CD4-positive, alpha-beta T cell (primary cell): ENCODE results near the gene KLHL24. TPM values are rescaled to one million over a fixed set of nuclear protein-coding genes. Genes with fewer than 3 reads are reported as not detected.

Source experiments
- ATAC-seq: fragments of 200-7000 bp; cut with Tn5 transposase; one replicate; pipeline ENCODE4 v1.10.0; 2022; ENCODE audit warnings: mild to moderate bottlenecking; ENCODE audit not compliant: poor library complexity
- CTCF ChIA-PET: fragments of 350-600 bp; sonication (Branson Sonifier 250); formaldehyde crosslinking; loops from one replicate; lab custom pipeline; 2021; ENCODE audit warnings: antibody characterized with exemption, inconsistent platforms; lab: Charles Lee
- POLR2A ChIA-PET: fragments of 350-600 bp; sonication (Branson Sonifier 250); formaldehyde crosslinking; loops from one replicate; lab custom pipeline; 2021; ENCODE audit warnings: antibody characterized with exemption, inconsistent platforms; lab: Charles Lee
- DNase-seq, 14 experiments: peaks; one replicate each; pipeline ENCODE4 v3.0.0-alpha.2; 2013 to 2020; ENCODE audit warnings: mixed read lengths in 2 of 14
- H3K27ac ChIP-seq, 2 donors: one replicate each; pipeline versions ENCODE4 v1.5.1 to v1.7.0; 2013; ENCODE audit warnings: low read length in 2 of 2, low read depth in 1 of 2, mild to moderate bottlenecking in 1 of 2
- H3K27me3 ChIP-seq, 2 experiments: 1 replicate in 1 of 2; 2 replicates in 1 of 2; pipeline versions ENCODE4 v1.6.1 to v1.7.0; 2013; ENCODE audit warnings: low read length in 2 of 2, control low read depth in 1 of 2, mild to moderate bottlenecking in 1 of 2, moderate library complexity in 1 of 2; ENCODE audit not compliant: insufficient read depth in 2 of 2, control insufficient read depth in 1 of 2
- H3K36me3 ChIP-seq: one replicate; pipeline ENCODE4 v1.6.1; 2013; ENCODE audit warnings: low read length, control low read depth; ENCODE audit not compliant: insufficient read depth
- H3K4me1 ChIP-seq: one replicate; pipeline ENCODE4 v1.6.1; 2013; ENCODE audit warnings: low read length, control low read depth; ENCODE audit not compliant: insufficient read depth
- H3K4me3 ChIP-seq: one replicate; pipeline ENCODE4 v1.5.1; 2013; ENCODE audit warnings: mild to moderate bottlenecking, low read length, moderate library complexity
- H3K9me3 ChIP-seq, 2 experiments: 1 replicate in 1 of 2; 2 replicates in 1 of 2; pipeline versions ENCODE4 v1.6.1 to v1.7.0; 2013; ENCODE audit warnings: low read length in 2 of 2, mild to moderate bottlenecking in 2 of 2, control low read depth in 1 of 2, moderate library complexity in 1 of 2; ENCODE audit not compliant: control insufficient read depth in 1 of 2, insufficient read depth in 1 of 2
- H3K27ac Mint-ChIP-seq: one replicate; pipeline ENCODE4 v1.8.0; 2020; ENCODE audit warnings: mixed read lengths
- H3K27me3 Mint-ChIP-seq: one replicate; pipeline ENCODE4 v1.8.0; 2021; ENCODE audit warnings: mixed read lengths
- H3K36me3 Mint-ChIP-seq: one replicate; pipeline ENCODE4 v1.8.0; 2021; ENCODE audit warnings: low read depth, mixed read lengths
- H3K4me1 Mint-ChIP-seq: one replicate; pipeline ENCODE4 v1.8.0; 2021; ENCODE audit warnings: low read depth, mixed read lengths
- H3K4me3 Mint-ChIP-seq: one replicate; pipeline ENCODE4 v1.8.0; 2020; ENCODE audit warnings: mild to moderate bottlenecking, mixed read lengths
- H3K9me3 Mint-ChIP-seq: one replicate; pipeline ENCODE4 v1.8.0; 2020; ENCODE audit warnings: mixed read lengths
- intact Hi-C, 2 experiments: fragments of 100-400 bp; cut with DNase I in 1 of 2; cut with micrococcal nuclease in 1 of 2; formaldehyde crosslinking; loops; one replicate each; pipeline versions ENCODE4 v1.15.1 to v1.9.0; 2023 to 2025; cut with DNase I, micrococcal nuclease
- total RNA-seq, 174 experiments: library from RNA in 2 of 174; stranded (reverse) in 2 of 174; gene quantifications; one replicate each; pipeline ENCODE4 v1.2.3 and lab custom pipeline; 2021 to 2026
- TF ChIP-seq, protein P1 (sequence below): fragments of 200-600 bp; IDR thresholded peaks from one replicate; pipeline ENCODE4 v1.8.0; 2022; ENCODE audit warnings: antibody characterized with exemption, mild to moderate bottlenecking

KLHL24 gene
- total RNA-seq, 2 experiments from 2014 or later: 190 to 191 TPM

- Mint-ChIP-seq H3K9me3 (no peaks in the 10 kb centered on the region), H3K27me3 (no peaks in the 10 kb centered on the region), H3K27ac (no peak overlapping the region), H3K4me1 (peaks cover 7% of the 10 kb centered on the region), H3K4me3 (no peak overlapping the region), H3K36me3 (peaks cover 6% of the 10 kb centered on the region)
- POLR2A ChIA-PET: no interaction called here
- peaks cover 5% of the 10 kb centered on the region for H3K4me1 ChIP-seq
- CTCF ChIA-PET: no interaction called here
- no peaks in the 10 kb centered on the region for H3K9me3 ChIP-seq
- TF ChIP-seq, protein P1, sequence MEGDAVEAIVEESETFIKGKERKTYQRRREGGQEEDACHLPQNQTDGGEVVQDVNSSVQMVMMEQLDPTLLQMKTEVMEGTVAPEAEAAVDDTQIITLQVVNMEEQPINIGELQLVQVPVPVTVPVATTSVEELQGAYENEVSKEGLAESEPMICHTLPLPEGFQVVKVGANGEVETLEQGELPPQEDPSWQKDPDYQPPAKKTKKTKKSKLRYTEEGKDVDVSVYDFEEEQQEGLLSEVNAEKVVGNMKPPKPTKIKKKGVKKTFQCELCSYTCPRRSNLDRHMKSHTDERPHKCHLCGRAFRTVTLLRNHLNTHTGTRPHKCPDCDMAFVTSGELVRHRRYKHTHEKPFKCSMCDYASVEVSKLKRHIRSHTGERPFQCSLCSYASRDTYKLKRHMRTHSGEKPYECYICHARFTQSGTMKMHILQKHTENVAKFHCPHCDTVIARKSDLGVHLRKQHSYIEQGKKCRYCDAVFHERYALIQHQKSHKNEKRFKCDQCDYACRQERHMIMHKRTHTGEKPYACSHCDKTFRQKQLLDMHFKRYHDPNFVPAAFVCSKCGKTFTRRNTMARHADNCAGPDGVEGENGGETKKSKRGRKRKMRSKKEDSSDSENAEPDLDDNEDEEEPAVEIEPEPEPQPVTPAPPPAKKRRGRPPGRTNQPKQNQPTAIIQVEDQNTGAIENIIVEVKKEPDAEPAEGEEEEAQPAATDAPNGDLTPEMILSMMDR: no peak
- H3K36me3 ChIP-seq: no peaks in the 10 kb centered on the region
- no peak for ATAC-seq
- H3K27ac ChIP-seq: no peak overlapping the region
- intact Hi-C loops: no loop called here
- no peaks in the 10 kb centered on the region for H3K27me3 ChIP-seq
- no peak overlapping the region for H3K4me3 ChIP-seq
- DNase-seq: no peak
These were observed 57.0 kb downstream of the KLHL24 start for GRCh38 chr3:183692436-183692835.

- DNase-seq (no peak), ATAC-seq (no peak)
- Mint-ChIP-seq H3K9me3 (no peaks in the 10 kb centered on the region), H3K27me3 (no peaks in the 10 kb centered on the region), H3K36me3 (peaks cover 10% of the 10 kb centered on the region), H3K4me1 (peaks cover 33% of the 10 kb centered on the region), H3K27ac (no peak overlapping the region), H3K4me3 (peak overlapping the region; percentile 18)
- H3K4me1 ChIP-seq: peaks cover 19% of the 10 kb centered on the region
- TF ChIP-seq, protein P1: no peak
- CTCF ChIA-PET: no interaction called here
- no peaks in the 10 kb centered on the region for H3K9me3 ChIP-seq
- H3K36me3 ChIP-seq: no peaks in the 10 kb centered on the region
- POLR2A ChIA-PET: interaction anchor here (4.3 kb wide), 1 partner anchor 60 kb away, joined by 104 read pairs; the partner anchor contains the start of gene KLHL24
- no peaks in the 10 kb centered on the region for H3K27me3 ChIP-seq
- H3K4me3 ChIP-seq: no peak overlapping the region
- H3K27ac ChIP-seq: no peak overlapping the region
- intact Hi-C loops: loop anchor here in 1 of 2 experiments (2.0 kb wide), 1 partner anchor 59 kb away; no protein-coding TSS in a partner anchor
These were observed 60.3 kb downstream of the KLHL24 start for GRCh38 chr3:183695569-183696364.

GRCh38 chr3:183697123-183697609 lies 61.7 kb downstream of the KLHL24 start:
- Histone ChIP-seq H3K27me3 (no peaks in the 10 kb centered on the region), H3K36me3 (peaks cover 5% of the 10 kb centered on the region), H3K4me1 (peaks cover 19% of the 10 kb centered on the region), H3K27ac (peak overlapping the region in 1 of 2 donors; percentile 36), H3K9me3 (no peaks in the 10 kb centered on the region), H3K4me3 (peak overlapping the region; percentile 91)
- POLR2A ChIA-PET: interaction anchor here (0.6 to 4.3 kb wide), 15 partner anchors 9 to 903 kb away, joined by 3 to 104 read pairs (median 4); partner anchors contain the start of genes KLHL24 and MCF2L2
- Mint-ChIP-seq H3K9me3 (no peaks in the 10 kb centered on the region), H3K4me1 (peaks cover 46% of the 10 kb centered on the region), H3K4me3 (peak overlapping the region; percentile 98), H3K27ac (peak overlapping the region; percentile 74), H3K36me3 (peaks cover 10% of the 10 kb centered on the region), H3K27me3 (no peaks in the 10 kb centered on the region)
- ATAC-seq (no peak), DNase-seq (no peak)
- intact Hi-C loops: loop anchor here (1.0 to 2.0 kb wide), 2 partner anchors 60 to 62 kb away; partner anchors contain the start of gene KLHL24 (in 1 of the 2)
- CTCF ChIA-PET: interaction anchor here (1.0 kb wide), 2 partner anchors 14 to 188 kb away, joined by 3 read pairs; partner anchors contain the start of gene PARL
- TF ChIP-seq, protein P1: no peak
